ENCODE data around the gene CNTNAP5. TPM values are rescaled to one million over a fixed set of nuclear protein-coding genes. Genes with fewer than 3 reads are reported as not detected.

Gene CNTNAP5
- total RNA-seq, 4 donors from 2014 or later: not detected

DNA sequence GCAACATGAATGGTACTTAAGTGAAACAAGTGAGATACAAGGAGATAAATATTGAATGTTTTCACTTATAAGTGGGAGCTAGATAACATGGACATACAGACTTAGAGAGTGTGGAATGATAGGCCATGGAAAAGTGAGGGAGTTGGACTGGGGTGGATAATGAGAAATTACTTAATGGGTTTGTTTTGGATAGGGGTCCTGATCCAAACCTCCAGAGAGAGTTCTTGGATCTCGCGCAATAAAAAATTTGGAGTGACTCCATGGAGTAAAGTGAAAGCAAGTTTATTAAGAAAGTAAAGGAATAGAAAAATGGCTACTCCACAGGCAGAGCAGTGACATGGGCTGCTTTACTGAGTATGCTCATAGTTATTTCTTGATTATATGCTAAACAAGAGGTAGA is 508.9 kb downstream of the CNTNAP5 start:
- H3K9me3 ChIP-seq: no peaks in the 10 kb centered on the region
- no peaks in the 10 kb centered on the region for H3K36me3 ChIP-seq
- ATAC-seq (no peak), DNase-seq (no peak)
- H3K4me1 ChIP-seq: no peaks in the 10 kb centered on the region
- intact Hi-C loops (cut with DNase I; ENCODE audit: low total_unique reads) (no loop called here), in situ Hi-C loops (cut with MboI; ENCODE audit: low sequenced_read_pairs in 4 of 4) (no loop called here)
- H3K4me3 ChIP-seq: no peak overlapping the region
- H3K27me3 ChIP-seq: no peaks in the 10 kb centered on the region
- no peak overlapping the region for H3K27ac ChIP-seq
- TF ChIP-seq POLR2A (IDR thresholded peaks at IDR 0.05): no peak
- TF ChIP-seq, protein P1, sequence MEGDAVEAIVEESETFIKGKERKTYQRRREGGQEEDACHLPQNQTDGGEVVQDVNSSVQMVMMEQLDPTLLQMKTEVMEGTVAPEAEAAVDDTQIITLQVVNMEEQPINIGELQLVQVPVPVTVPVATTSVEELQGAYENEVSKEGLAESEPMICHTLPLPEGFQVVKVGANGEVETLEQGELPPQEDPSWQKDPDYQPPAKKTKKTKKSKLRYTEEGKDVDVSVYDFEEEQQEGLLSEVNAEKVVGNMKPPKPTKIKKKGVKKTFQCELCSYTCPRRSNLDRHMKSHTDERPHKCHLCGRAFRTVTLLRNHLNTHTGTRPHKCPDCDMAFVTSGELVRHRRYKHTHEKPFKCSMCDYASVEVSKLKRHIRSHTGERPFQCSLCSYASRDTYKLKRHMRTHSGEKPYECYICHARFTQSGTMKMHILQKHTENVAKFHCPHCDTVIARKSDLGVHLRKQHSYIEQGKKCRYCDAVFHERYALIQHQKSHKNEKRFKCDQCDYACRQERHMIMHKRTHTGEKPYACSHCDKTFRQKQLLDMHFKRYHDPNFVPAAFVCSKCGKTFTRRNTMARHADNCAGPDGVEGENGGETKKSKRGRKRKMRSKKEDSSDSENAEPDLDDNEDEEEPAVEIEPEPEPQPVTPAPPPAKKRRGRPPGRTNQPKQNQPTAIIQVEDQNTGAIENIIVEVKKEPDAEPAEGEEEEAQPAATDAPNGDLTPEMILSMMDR (IDR thresholded peaks at IDR 0.05 in 4 of 5, conservative IDR thresholded peaks at IDR 0.05 in 1 of 5): no peak

DNA sequence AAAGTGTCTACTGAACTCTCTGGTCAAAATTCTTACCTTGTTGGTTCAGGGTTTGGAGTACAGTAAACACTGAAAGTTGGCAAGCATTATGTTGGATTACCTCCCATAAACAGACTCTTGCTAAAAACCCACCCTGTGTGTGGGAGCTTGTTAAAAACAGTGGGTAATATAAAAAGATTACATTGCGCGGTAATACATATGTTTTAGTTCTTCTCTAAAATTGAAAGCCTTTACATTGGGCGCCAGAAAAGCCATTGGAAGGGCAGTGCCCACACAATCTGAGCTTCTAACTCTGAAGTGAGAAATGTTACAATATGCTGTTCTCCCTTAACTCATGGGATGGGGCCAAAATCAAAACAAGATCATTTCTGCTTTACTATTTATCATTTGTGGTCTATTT is 510.7 kb downstream of the CNTNAP5 start:
- no peak for ATAC-seq
- intact Hi-C loops (cut with DNase I; ENCODE audit: low total_unique reads) (no loop called here), in situ Hi-C loops (cut with MboI; ENCODE audit: low sequenced_read_pairs in 4 of 4) (no loop called here)
- no peak overlapping the region for H3K27ac ChIP-seq
- H3K27me3 ChIP-seq: no peaks in the 10 kb centered on the region
- H3K36me3 ChIP-seq: no peaks in the 10 kb centered on the region
- H3K9me3 ChIP-seq: no peaks in the 10 kb centered on the region
- H3K4me1 ChIP-seq: no peaks in the 10 kb centered on the region
- DNase-seq: no peak
- no peak overlapping the region for H3K4me3 ChIP-seq
- no peak for TF ChIP-seq POLR2A (IDR thresholded peaks at IDR 0.05)
- TF ChIP-seq, protein P1 (IDR thresholded peaks at IDR 0.05 in 4 of 5, conservative IDR thresholded peaks at IDR 0.05 in 1 of 5): no peak

DNA sequence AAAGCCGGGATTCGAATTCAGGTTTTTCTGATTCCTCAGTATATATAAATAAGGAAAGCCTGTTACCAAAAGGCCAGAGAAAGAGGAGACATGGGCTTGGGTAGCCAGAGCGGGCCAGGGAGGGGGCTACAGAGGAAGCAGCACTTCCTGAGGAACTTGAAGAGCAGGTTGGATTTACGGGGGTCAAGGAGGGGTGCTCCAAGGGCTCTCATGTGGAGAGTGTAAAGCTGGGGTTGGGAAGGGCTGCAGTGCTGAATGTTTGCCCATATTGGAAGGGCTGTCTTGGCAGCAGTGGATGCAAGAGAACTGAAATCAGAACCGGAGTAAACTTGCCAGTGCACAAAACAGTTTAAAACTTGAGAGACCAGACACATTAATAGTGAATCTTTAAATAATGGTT is 511.5 kb downstream of the CNTNAP5 start:
- intact Hi-C loops (cut with DNase I; ENCODE audit: low total_unique reads) (no loop called here), in situ Hi-C loops (cut with MboI; ENCODE audit: low sequenced_read_pairs in 4 of 4) (no loop called here)
- H3K4me1 ChIP-seq: no peaks in the 10 kb centered on the region
- TF ChIP-seq, protein P1 (IDR thresholded peaks at IDR 0.05 in 4 of 5, conservative IDR thresholded peaks at IDR 0.05 in 1 of 5): no peak
- no peak for TF ChIP-seq POLR2A (IDR thresholded peaks at IDR 0.05)
- H3K9me3 ChIP-seq: no peaks in the 10 kb centered on the region
- no peak overlapping the region for H3K27ac ChIP-seq
- H3K36me3 ChIP-seq: no peaks in the 10 kb centered on the region
- DNase-seq: no peak
- no peak for ATAC-seq
- H3K4me3 ChIP-seq: no peak overlapping the region
- no peaks in the 10 kb centered on the region for H3K27me3 ChIP-seq

DNA sequence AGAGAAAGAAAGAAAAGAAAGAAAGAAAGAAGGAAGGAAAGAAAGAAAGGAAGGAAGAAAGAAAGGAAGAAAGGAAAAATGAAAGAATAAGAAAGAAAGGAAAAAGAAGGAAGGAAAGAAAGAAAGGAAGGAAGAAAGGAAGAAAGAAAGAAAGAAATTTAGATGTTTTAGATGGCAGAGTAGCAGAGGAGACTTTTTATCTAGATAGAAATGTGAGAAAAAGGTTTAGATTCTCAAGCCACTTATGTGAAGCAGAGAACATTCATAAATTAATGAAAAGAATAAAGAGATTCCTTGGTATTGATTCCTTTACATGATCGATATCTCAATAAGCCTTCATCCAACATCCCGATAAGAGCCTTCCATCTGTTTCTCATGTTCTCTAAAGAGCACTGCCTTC is 513.5 kb downstream of the CNTNAP5 start:
- Histone ChIP-seq H3K9me3 (no peaks in the 10 kb centered on the region), H3K4me1 (no peaks in the 10 kb centered on the region), H3K4me3 (no peak overlapping the region), H3K27me3 (no peaks in the 10 kb centered on the region), H3K27ac (no peak overlapping the region), H3K36me3 (no peaks in the 10 kb centered on the region)
- in situ Hi-C loops (cut with MboI; ENCODE audit: low sequenced_read_pairs in 4 of 4): no loop called here
- intact Hi-C loops (cut with DNase I; ENCODE audit: low total_unique reads): no loop called here
- ATAC-seq (no peak), DNase-seq (no peak)
- TF ChIP-seq POLR2A (IDR thresholded peaks at IDR 0.05): no peak
- TF ChIP-seq, protein P1 (IDR thresholded peaks at IDR 0.05 in 4 of 5, conservative IDR thresholded peaks at IDR 0.05 in 1 of 5): no peak

- no peaks in the 10 kb centered on the region for H3K4me1 ChIP-seq
- H3K27ac ChIP-seq: no peak overlapping the region
- H3K9me3 ChIP-seq: no peaks in the 10 kb centered on the region
- no peak overlapping the region for H3K4me3 ChIP-seq
- in situ Hi-C loops (cut with MboI; ENCODE audit: low sequenced_read_pairs in 4 of 4) (no loop called here), intact Hi-C loops (cut with DNase I; ENCODE audit: low total_unique reads) (no loop called here)
- no peaks in the 10 kb centered on the region for H3K27me3 ChIP-seq
- DNase-seq (no peak), ATAC-seq (no peak)
- TF ChIP-seq, protein P1 (IDR thresholded peaks at IDR 0.05 in 4 of 5, conservative IDR thresholded peaks at IDR 0.05 in 1 of 5): no peak
- no peak for TF ChIP-seq POLR2A (IDR thresholded peaks at IDR 0.05)
- H3K36me3 ChIP-seq: no peaks in the 10 kb centered on the region
Observed at GRCh38 chr2:124540805-124541204, 515.7 kb downstream of the CNTNAP5 start.

Measured in gastrocnemius medialis (tissue), 4 donors.